GM23338 (cell line): Measurements from ENCODE around the gene NOSTRIN. TPM values are rescaled to one million over a fixed set of nuclear protein-coding genes. Genes with fewer than 3 reads are reported as not detected.

Experiments
- ATAC-seq: fragments of 200-7000 bp; cut with Tn5 transposase; 3 replicates; pipeline ENCODE4 v1.9.1; 2020
- DNase-seq: peaks from one replicate; pipeline ENCODE4 v3.0.0-alpha.2; 2015; ENCODE audit warnings: low spot score
- H2AFZ ChIP-seq: fragments of 200-600 bp; sonication (generic); 2 replicates; pipeline ENCODE4 v1.8.0; 2016; ENCODE audit warnings: antibody characterized with exemption, mild to moderate bottlenecking, moderate library complexity
- H3F3A ChIP-seq: fragments of 200-600 bp; sonication (generic); replicated peaks from 2 replicates; pipeline ENCODE4 v1.8.0; 2017; ENCODE audit warnings: antibody characterized with exemption, mixed run types, low read depth
- H3K27ac ChIP-seq: fragments of 200-600 bp; sonication (generic); 2 replicates; pipeline ENCODE4 v1.6.1; 2016; ENCODE audit warnings: low read depth
- H3K27me3 ChIP-seq: fragments of 200-600 bp; sonication (generic); 2 replicates; pipeline ENCODE4 v1.8.0; 2016; ENCODE audit warnings: mild to moderate bottlenecking, mixed run types, moderate library complexity; ENCODE audit not compliant: insufficient read depth
- H3K36me3 ChIP-seq: fragments of 200-600 bp; sonication (generic); 2 replicates; pipeline ENCODE4 v1.8.0; 2016; ENCODE audit warnings: mild to moderate bottlenecking; ENCODE audit not compliant: insufficient read depth
- H3K4me1 ChIP-seq: fragments of 200-600 bp; sonication (generic); 2 replicates; pipeline ENCODE4 v1.8.0; 2016; ENCODE audit warnings: mild to moderate bottlenecking, moderate library complexity; ENCODE audit not compliant: insufficient read depth
- H3K4me2 ChIP-seq: fragments of 200-600 bp; sonication (generic); 2 replicates; pipeline ENCODE4 v1.7.1; 2017; ENCODE audit warnings: mixed run types
- H3K4me3 ChIP-seq: fragments of 200-600 bp; sonication (generic); 2 replicates; pipeline ENCODE4 v1.6.1; 2016; ENCODE audit warnings: mixed run types
- H3K79me2 ChIP-seq: fragments of 200-600 bp; sonication (generic); replicated peaks from 2 replicates; pipeline ENCODE4 v1.8.0; 2017; ENCODE audit warnings: mild to moderate bottlenecking; ENCODE audit not compliant: insufficient read depth
- H3K9me2 ChIP-seq: fragments of 200-600 bp; sonication (generic); 2 replicates; pipeline ENCODE4 v1.8.0; 2017; ENCODE audit not compliant: insufficient read depth
- H4K20me1 ChIP-seq: fragments of 200-600 bp; sonication (generic); replicated peaks from 2 replicates; pipeline ENCODE4 v1.8.0; 2017; ENCODE audit warnings: mild to moderate bottlenecking; ENCODE audit not compliant: insufficient read depth
- H3K27ac Mint-ChIP-seq: 2 replicates; pipeline ENCODE4 v1.8.0; 2020; ENCODE audit warnings: inconsistent platforms, mild to moderate bottlenecking, moderate library complexity, mixed read lengths
- H3K27me3 Mint-ChIP-seq: 3 replicates; pipeline ENCODE4 v1.8.0; 2022; ENCODE audit warnings: low read depth, mild to moderate bottlenecking, moderate library complexity, mixed read lengths, inconsistent platforms; ENCODE audit not compliant: insufficient read depth, poor library complexity
- H3K36me3 Mint-ChIP-seq: 3 replicates; pipeline ENCODE4 v1.8.0; 2021; ENCODE audit warnings: low read depth, mild to moderate bottlenecking, inconsistent platforms, moderate library complexity, mixed read lengths
- H3K4me1 Mint-ChIP-seq: 3 replicates; pipeline ENCODE4 v1.8.0; 2020; ENCODE audit warnings: mild to moderate bottlenecking, inconsistent platforms, mixed read lengths
- H3K4me3 Mint-ChIP-seq: 3 replicates; pipeline ENCODE4 v1.8.0; 2021; ENCODE audit warnings: moderate library complexity, mild to moderate bottlenecking, inconsistent platforms, mixed read lengths
- H3K9me3 Mint-ChIP-seq: 3 replicates; pipeline ENCODE4 v1.8.0; 2020; ENCODE audit warnings: moderate library complexity, mild to moderate bottlenecking, inconsistent platforms, mixed read lengths
- CREB1 ChIP-seq: fragments of 250-450 bp; sonication (Bioruptor Pico); IDR thresholded peaks from 2 replicates; pipeline ENCODE4 v1.5.0; 2020; ENCODE audit warnings: low read depth, mild to moderate bottlenecking, moderate library complexity
- EZH2 ChIP-seq: fragments of 200-600 bp; sonication (generic); IDR thresholded peaks from one replicate; pipeline ENCODE4 v1.8.0; 2017; ENCODE audit warnings: antibody characterized with exemption, mild to moderate bottlenecking, low read depth; ENCODE audit not compliant: unreplicated experiment
- EZH2phosphoT487 ChIP-seq: fragments of 200-600 bp; sonication (generic); IDR thresholded peaks from one replicate; pipeline ENCODE4 v1.8.1; 2018; ENCODE audit warnings: antibody characterized with exemption; ENCODE audit not compliant: unreplicated experiment
- JUNB ChIP-seq: IDR thresholded peaks from one replicate; pipeline ENCODE4 v1.6.1; 2016; ENCODE audit warnings: antibody characterized with exemption; ENCODE audit not compliant: unreplicated experiment
- NANOG ChIP-seq: IDR thresholded peaks from 2 replicates; pipeline ENCODE4 v1.6.1; 2016; ENCODE audit warnings: antibody characterized with exemption, borderline replicate concordance
- POLR2AphosphoS5 ChIP-seq: IDR thresholded peaks from 2 replicates; pipeline ENCODE4 v1.6.1; 2016; ENCODE audit warnings: antibody characterized with exemption, low read depth
- REST ChIP-seq: IDR thresholded peaks from one replicate; pipeline ENCODE4 v1.6.1; 2018; ENCODE audit warnings: antibody characterized with exemption; ENCODE audit not compliant: unreplicated experiment
- STAT1 ChIP-seq: IDR thresholded peaks from one replicate; pipeline ENCODE4 v1.6.1; 2016; ENCODE audit warnings: antibody characterized with exemption; ENCODE audit not compliant: unreplicated experiment
- ZNF114 ChIP-seq: fragments of 250-450 bp; sonication (Bioruptor Pico); IDR thresholded peaks from 2 replicates; pipeline ENCODE4 v1.5.0; 2020; ENCODE audit warnings: mild to moderate bottlenecking, moderate library complexity
- ZNF331 ChIP-seq: fragments of 250-450 bp; sonication (Bioruptor Pico); IDR thresholded peaks from 2 replicates; pipeline ENCODE4 v1.5.0; 2020; ENCODE audit warnings: low read depth, mild to moderate bottlenecking, moderate library complexity
- ZNF462 ChIP-seq: fragments of 250-450 bp; sonication (Bioruptor Pico); IDR thresholded peaks from 2 replicates; pipeline ENCODE4 v1.5.0; 2020; ENCODE audit warnings: mild to moderate bottlenecking, moderate library complexity
- polyA plus RNA-seq: library from polyadenylated mRNA; unstranded; fragments of >200 nt; fragmentation: Nextera tagmentation; extraction: Ambion mirVana; gene quantifications from 2 replicates; pipeline ENCODE4 v1.2.1, GENCODE V29; 2016
- total RNA-seq: library from RNA; depleted of rRNA; stranded (reverse); fragments of >200 nt; shearing (Covaris generic); gene quantifications from 2 replicates; pipeline ENCODE4 v1.2.3, GENCODE V29; 2014
- TF ChIP-seq, protein P1 (sequence below): IDR thresholded peaks from 2 replicates; pipeline ENCODE4 v1.6.1; 2016; ENCODE audit warnings: antibody characterized with exemption
- TF ChIP-seq, protein P2 (sequence below), 2 experiments: fragments of 200-600 bp in 1 of 2; sonication (generic) in 1 of 2; conservative IDR thresholded peaks; 2 replicates each; pipeline versions ENCODE4 v1.5.1 to v1.6.1; 2016 to 2017; ENCODE audit warnings: antibody characterized with exemption in 2 of 2, low read depth in 2 of 2, mild to moderate bottlenecking in 2 of 2, moderate library complexity in 1 of 2

Gene NOSTRIN
- total and polyA plus RNA-seq, 2 experiments from 2014 or later = 1.8 TPM; not detected in 1

DNA sequence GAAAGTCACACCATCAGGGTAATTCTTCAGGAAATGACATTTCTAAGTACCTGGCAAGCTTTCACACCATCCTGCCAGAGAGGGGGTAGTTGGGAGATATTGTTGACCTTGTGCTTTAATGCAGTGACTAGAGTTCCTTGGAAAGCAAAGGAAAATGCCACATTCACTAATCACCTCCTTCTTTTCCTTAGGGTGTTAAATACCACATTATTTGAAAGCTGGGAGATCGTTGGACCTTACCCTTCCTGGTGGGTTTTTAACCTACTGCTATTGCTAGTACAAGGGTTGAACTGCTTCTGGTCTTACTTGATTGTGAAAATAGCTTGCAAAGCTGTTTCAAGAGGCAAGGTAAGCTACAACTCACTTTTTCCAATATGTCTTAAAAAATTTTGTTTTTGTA is 37.0 kb upstream of the NOSTRIN start:
- H3K9me3 Mint-ChIP-seq = no peaks in the 10 kb centered on the region
- no peaks in the 10 kb centered on the region for H3F3A ChIP-seq
- H3K4me1 Mint-ChIP-seq = no peaks in the 10 kb centered on the region
- H3K27ac Mint-ChIP-seq = no peak overlapping the region
- no peaks in the 10 kb centered on the region for H3K79me2 ChIP-seq
- no peak overlapping the region for H3K4me2 ChIP-seq
- no peak overlapping the region for H3K4me3 ChIP-seq
- TF ChIP-seq JUNB (no peak), EZH2 (no peak), STAT1 (no peak), ZNF114 (no peak), CREB1 (CRISPR knock-in tag) (no peak), NANOG (no peak), EZH2phosphoT487 (no peak), POLR2AphosphoS5 (no peak), ZNF462 (CRISPR knock-in tag) (no peak), ZNF331 (CRISPR knock-in tag) (no peak), REST (no peak)
- TF ChIP-seq, protein P1, sequence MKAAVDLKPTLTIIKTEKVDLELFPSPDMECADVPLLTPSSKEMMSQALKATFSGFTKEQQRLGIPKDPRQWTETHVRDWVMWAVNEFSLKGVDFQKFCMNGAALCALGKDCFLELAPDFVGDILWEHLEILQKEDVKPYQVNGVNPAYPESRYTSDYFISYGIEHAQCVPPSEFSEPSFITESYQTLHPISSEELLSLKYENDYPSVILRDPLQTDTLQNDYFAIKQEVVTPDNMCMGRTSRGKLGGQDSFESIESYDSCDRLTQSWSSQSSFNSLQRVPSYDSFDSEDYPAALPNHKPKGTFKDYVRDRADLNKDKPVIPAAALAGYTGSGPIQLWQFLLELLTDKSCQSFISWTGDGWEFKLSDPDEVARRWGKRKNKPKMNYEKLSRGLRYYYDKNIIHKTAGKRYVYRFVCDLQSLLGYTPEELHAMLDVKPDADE = no peak
- TF ChIP-seq, protein P2, sequence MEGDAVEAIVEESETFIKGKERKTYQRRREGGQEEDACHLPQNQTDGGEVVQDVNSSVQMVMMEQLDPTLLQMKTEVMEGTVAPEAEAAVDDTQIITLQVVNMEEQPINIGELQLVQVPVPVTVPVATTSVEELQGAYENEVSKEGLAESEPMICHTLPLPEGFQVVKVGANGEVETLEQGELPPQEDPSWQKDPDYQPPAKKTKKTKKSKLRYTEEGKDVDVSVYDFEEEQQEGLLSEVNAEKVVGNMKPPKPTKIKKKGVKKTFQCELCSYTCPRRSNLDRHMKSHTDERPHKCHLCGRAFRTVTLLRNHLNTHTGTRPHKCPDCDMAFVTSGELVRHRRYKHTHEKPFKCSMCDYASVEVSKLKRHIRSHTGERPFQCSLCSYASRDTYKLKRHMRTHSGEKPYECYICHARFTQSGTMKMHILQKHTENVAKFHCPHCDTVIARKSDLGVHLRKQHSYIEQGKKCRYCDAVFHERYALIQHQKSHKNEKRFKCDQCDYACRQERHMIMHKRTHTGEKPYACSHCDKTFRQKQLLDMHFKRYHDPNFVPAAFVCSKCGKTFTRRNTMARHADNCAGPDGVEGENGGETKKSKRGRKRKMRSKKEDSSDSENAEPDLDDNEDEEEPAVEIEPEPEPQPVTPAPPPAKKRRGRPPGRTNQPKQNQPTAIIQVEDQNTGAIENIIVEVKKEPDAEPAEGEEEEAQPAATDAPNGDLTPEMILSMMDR (conservative IDR thresholded peaks at IDR 0.05; ENCODE audit: low read depth in 2 of 2) = no peak
- no peaks in the 10 kb centered on the region for H4K20me1 ChIP-seq
- no peak overlapping the region for H2AFZ ChIP-seq
- H3K9me2 ChIP-seq = no peaks in the 10 kb centered on the region
- H3K4me1 ChIP-seq = no peaks in the 10 kb centered on the region
- H3K36me3 Mint-ChIP-seq = peaks cover 10% of the 10 kb centered on the region
- DNase-seq (no peak), ATAC-seq (no peak)
- no peak overlapping the region for H3K27ac ChIP-seq
- peaks cover 10% of the 10 kb centered on the region for H3K27me3 Mint-ChIP-seq
- no peaks in the 10 kb centered on the region for H3K27me3 ChIP-seq
- H3K36me3 ChIP-seq = no peaks in the 10 kb centered on the region
- H3K4me3 Mint-ChIP-seq = no peak overlapping the region
